ENCODE data around the gene ZDHHC3.
A peak's percentile ranks its signal among the peaks of the same experiment; 100 is the strongest.

ZDHHC3 gene

GRCh38 chr3:44926921-44927320, 49.1 kb downstream of the ZDHHC3 start:
- DNase-seq (ENCODE audit: low read depth), result no peak

- no peak for DNase-seq (ENCODE audit: low read depth)
These were observed 49.8 kb downstream of the ZDHHC3 start for GRCh38 chr3:44926172-44926571.

DNA sequence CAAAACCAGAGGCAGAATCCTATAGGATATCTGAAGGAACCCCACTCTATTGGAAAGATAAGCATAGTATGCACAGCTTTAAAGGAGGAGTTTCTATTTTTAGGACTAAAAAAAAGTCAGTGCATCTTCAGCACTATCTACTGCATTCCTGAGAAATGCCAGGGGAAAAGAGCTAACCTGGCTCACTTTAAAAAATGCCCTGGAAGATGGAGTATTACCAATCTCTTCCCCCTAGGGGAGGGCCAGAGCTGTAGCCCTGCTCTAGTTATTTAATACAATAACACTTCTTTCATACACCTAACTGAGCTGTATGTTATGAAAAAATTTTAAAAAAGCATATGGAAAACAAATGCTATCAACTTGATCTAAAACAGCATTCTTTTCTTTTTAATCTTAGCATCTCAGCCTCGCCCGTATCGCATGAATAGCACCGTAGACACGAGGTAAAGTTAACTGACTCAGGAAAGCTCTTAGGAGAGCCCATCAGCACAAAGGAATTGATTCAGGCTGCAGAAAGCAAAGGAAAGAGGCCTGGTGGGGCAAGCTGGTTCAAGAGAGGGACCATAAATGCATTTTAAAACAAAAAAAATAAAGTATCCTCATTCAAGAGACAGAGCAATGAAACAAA, 51.4 kb downstream of the ZDHHC3 start:
- no peak for DNase-seq (ENCODE audit: low read depth)

- DNase-seq (ENCODE audit: low read depth), result no peak
These were observed 52.1 kb downstream of the ZDHHC3 start for GRCh38 chr3:44923632-44924456.

DNA sequence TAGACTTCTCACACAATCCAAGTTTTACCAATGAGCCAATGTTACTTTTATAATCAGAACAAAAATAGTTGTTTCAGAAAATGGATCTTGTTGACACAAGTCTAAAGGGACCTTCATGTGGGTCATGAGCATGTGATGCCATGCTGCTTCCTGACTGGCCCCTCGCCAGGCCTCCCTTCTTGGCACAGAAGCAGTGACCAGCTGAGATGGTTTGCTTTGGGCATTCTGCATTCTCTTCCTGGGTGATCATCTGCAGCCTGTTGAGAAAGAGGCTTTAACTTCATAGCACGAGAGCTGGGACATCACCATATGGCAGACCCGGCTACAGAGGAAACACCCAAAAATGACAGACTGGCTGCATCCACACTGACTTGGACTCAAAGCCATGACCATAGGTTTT, 55.9 kb downstream of the ZDHHC3 start:
- no peak for DNase-seq (ENCODE audit: low read depth)

DNA sequence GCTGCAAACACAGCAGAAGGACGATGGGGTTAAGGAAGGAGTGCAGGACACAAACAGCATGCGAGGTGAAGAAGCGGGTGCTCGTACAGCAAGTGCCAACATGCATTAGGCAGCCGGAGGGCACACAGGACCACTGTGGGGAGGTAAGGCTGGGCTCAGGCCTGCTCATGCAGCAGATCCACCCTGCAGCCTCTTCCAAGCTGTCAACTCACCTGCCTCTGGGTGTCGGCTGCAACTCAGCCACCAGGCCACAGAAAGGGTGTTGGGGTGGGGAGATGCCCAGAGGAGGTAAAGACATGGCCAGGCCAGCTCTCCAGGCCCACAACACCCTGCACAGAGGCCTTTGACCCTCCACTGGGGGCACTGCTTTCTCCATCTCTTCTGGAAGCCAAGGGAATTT, 57.4 kb downstream of the ZDHHC3 start:
- no peak for DNase-seq (ENCODE audit: low read depth)

DNA sequence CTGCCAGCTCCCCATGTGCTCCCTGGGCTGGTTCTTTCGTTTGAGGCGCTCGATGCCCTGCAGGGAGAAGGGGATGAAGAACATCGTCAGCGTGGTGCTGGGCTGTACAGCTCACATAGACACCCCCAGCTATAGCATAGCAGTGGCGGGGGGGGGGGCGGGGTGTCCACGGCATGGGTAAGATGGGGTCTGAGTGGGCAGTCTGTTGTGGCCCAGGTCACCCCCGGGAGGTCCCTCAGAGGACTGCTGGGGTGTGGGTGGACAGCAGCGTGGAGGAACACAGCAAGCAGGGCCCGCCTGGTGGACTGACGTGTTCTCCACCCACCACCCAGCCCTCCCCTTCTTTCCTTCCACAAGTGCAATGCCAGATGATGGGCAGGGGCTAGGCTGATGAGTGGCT, 57.9 kb downstream of the ZDHHC3 start:
- DNase-seq (ENCODE audit: low read depth), result no peak

DNA sequence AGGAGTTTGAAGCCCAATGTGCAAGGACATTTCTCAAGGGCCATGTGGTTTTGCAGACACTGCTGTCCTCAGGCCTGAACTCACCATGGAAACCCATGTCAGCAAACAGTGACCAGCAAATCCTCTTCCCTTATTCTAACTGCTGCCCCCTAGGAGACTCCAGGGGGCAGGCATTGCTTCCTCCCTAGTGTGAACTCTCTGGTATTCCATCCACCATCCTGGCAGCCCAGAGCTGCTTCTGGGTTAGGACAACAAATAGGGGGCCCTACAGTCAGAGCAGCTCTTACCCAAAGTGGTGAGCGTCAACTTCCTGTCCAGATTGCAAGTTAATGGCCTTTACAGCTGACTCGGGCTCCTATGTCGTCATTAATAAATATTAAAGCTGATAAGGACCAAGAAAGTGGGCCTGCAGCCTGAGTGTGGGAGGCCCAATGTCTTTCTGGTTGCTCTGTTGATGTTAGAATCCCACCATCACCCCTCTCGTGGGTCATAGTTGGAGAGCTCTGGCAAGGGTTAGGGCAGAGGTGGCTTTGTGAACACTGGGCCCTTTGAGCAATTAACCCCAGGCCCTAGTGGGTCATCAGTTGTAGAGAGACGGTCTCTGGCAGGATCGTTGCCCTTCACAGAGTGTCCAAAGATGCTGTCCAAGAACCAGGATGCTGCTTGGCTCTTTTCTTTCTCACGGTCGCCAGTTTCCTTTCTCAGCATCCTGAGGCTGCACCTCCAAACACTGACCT, 60.1 kb downstream of the ZDHHC3 start:
- no peak for DNase-seq (ENCODE audit: low read depth)

- no peak for DNase-seq (ENCODE audit: low read depth)
These were observed 61.0 kb downstream of the ZDHHC3 start for GRCh38 chr3:44914936-44915335.

- peak; percentile 54 for DNase-seq (ENCODE audit: low read depth)
These were observed 62.0 kb downstream of the ZDHHC3 start for GRCh38 chr3:44913868-44914468.

DNA sequence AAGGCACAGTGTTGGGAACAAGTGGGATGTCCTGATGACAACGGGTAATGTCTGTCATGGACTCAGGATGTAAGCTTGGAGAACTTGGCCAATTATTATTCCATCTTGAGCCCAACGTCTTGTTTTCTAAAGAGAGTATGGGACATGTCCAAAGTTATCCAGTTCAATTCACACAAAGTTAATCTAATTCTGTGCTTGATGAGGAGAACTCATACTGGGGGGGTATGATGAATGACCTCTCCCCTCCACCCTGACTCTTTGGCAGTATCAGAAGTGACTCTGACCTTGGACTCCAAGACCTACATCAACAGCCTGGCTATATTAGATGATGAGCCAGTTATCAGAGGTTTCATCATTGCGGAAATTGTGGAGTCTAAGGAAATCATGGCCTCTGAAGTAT, 65.3 kb downstream of the ZDHHC3 start:
- DNase-seq (ENCODE audit: low read depth), result no peak

DNA sequence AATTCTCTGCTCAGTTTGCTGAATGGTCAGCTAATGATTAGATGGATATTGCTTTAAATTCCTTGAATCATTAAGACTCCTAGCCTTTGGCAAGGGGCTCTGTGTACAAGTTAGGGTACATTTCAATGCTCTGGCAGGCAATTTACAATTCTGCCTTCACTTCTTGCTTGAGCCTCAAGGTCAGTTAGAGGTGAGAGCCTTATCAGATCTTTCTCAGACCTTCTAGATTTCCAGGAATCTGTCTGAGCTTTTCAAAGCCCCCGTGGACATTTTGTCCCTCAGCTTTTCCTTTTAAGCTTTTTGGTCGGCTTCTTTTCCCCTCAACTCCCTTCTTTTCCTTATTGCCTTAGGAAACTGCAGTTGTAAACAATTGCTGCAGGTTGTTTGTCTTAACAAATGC, 66.9 kb downstream of the ZDHHC3 start:
- no peak for DNase-seq (ENCODE audit: low read depth)

DNA sequence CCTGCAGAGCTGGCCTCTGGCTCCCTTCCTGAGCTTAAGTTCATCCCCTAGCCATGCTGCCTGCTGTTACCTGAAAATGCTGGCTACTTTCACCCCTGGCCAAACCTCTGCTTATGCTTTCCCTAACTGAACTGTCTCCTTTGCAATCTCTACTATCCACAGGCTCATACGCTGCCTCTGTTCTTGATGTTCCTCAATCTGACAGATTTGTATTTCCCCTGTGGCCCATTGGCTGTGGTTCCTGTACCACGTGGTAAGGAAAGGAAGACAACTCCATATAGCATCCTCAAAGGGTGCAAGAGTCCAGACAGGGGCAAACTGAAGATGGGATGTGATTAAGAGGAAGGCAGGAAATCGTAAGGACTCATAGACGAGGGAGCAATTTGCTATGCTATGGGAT, 68.4 kb downstream of the ZDHHC3 start:
- no peak for DNase-seq (ENCODE audit: low read depth)

DNA sequence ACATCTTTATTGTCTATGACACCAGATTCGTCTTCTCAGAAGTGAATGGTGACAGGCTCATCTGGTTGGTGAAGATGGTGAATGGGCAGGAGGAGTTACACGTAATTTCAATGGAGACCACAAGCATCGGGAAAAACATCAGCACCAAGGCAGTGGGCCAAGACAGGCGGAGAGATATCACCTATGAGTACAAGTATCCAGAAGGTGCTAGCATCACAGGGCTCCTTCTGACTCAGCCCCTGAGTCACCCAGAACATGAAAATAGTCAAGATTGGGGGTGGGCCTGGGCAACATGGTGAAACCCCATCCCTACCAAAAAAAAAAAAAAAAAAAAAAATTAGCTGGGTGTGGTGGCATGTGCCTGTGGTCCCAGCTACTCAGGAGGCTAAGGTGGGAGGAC, 69.0 kb downstream of the ZDHHC3 start:
- no peak for DNase-seq (ENCODE audit: low read depth)

DNA sequence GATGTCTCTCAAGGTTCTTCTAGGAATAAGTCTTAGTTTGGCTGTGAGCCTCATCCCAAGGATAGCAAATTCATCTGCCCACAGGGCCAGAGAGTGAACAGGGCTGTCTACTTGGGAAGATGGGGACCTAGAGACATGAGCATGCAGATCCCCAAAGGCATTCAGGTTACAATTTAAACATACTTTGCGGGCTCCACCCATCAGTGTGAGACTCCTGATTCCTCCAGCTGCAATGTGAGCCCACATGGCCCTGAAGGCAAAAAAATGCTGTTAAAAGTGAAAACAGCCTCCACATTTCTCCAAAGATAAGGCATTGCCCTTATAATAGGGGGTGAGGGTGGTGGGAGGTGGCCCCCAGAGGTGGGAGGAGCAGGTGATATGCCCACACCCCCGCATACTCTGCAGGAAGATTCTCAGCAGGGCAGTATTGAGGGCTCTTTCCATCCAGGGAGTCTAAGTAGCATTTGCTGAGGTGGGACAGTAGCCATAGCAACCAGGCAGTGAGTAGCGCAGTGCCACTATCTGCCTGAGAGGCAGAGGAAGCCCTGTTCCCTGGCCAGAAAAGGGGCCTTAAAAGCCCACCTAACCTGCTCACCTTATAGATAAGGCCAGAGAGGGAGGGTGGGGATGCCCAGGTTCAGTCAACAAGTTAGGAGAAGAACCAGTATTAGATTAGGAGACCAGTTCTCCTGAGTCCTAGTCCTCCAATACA, 70.4 kb downstream of the ZDHHC3 start:
- no peak for DNase-seq (ENCODE audit: low read depth)

DNA sequence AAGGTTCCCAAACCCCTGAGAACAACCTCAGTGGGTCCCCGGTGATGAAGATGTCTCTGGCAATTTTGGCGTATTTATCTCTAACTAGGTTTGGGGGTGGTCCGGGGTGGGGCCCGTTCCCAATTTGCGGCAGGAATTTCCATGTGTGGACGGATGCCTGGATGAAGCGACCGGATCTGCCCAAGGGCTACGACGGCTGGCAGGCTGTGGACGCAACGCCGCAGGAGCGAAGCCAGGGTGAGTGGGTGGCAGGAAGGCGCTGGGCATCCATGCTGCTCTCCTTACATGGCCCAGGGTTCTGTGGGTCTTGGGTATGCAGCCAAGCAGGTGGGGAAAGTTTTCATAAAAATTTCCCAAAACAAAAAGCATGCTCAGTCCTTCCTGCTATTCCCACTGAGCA, 72.2 kb downstream of the ZDHHC3 start:
- no peak for DNase-seq (ENCODE audit: low read depth)

GRCh38 chr3:44903314-44903713, 72.7 kb downstream of the ZDHHC3 start:
- no peak for DNase-seq (ENCODE audit: low read depth)

- no peak for DNase-seq (ENCODE audit: low read depth)
These were observed 73.3 kb downstream of the ZDHHC3 start for GRCh38 chr3:44902628-44903027.

DNA sequence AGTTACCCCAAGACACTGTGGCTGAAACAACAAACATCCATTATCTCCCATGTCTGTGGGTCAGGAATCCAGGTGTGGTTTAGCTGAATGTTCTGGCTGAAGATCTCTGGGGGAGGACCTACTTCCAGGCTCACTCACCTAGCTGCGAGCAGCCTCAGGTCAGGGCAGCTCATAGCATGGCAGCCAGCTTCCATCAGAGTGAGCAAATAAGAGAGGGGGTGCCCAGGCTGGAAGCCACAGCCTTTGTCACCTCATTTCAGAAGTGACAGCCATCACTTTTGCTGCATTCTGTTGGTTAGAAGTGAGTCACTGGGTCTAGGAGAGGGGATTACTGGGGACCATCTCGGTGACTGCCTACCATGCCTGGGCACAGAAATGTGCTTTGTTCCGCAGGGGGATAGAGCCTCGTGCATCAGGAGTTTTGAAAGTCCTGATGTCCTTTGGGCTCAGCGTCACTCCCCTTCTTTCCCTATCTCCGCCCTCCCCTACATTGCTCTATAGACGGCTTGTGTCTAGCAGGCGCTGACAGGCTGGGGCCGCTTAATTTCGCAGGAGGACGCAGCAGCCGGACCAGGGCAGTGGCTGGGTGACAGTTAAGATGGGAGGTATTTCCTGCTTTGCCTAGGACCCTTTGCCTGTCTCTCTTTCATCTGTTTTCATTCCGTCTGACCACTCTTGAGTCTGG, 76.1 kb downstream of the ZDHHC3 start:
- no peak for DNase-seq (ENCODE audit: low read depth)

DNA sequence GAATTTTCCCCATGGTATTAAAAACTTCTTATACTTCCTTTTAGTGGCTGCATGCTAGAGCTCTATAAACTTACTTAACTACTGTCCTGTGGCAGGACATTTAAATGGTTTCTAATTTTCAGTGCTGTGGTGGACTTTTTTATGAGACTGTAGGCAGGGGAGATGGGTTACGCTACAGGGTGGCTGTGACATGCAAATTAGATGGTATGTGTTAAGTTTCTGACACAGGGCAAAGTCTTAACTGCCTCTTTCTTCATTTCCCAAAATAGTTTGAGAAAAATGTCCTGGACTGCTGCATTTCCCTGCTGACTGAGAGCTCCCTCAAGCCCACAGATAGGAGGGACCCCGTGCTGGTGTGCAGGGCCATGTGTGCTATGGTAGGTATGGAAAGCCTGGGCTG, 79.5 kb downstream of the ZDHHC3 start:
- DNase-seq (ENCODE audit: low read depth), result no peak

DNA sequence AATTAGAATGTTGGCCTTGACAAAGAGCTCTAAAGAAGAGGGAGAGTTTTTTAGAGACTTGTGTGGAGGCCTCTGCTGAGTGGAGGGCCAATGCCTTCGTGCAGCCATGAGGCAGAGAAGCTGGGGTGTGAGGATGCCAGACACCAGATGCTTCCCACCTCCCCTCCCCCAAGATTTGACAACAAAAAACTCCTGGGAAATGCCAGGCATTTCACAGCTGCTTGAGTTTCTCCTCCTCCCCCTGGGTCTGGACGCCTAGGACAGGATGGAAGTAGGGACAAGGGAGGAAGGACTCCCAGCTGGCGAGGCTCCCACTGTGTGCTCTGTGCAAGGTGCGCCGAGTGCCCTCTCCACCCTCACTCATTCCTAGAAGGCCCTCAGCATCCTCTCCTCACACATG, 81.5 kb downstream of the ZDHHC3 start:
- DNase-seq (ENCODE audit: low read depth), result no peak

Measured in T follicular helper cell (primary cell).